H1 (cell line): ENCODE measurements around the gene INPP4A.

Source experiments
- CREB1 ChIP-seq: IDR thresholded peaks from 2 replicates; pipeline ENCODE4 v1.6.1; 2012; ENCODE audit warnings: inconsistent platforms
- EP300 ChIP-seq, 2 experiments: IDR thresholded peaks; 1 replicate in 1 of 2; 2 replicates in 1 of 2; pipeline ENCODE4 v1.6.1; 2011 to 2012; ENCODE audit warnings: low read depth in 2 of 2, low read length in 2 of 2, mild to moderate bottlenecking in 2 of 2, borderline replicate concordance in 1 of 2, inconsistent platforms in 1 of 2, moderate library complexity in 1 of 2
- HDAC6 ChIP-seq: IDR thresholded peaks from one replicate; pipeline ENCODE4 v1.7.1; 2012; ENCODE audit warnings: low read depth, mild to moderate bottlenecking, inconsistent platforms, low read length, moderate library complexity
- MAFK ChIP-seq: IDR thresholded peaks from 2 replicates; pipeline ENCODE4 v1.6.1; 2012; ENCODE audit warnings: low read depth, mild to moderate bottlenecking, improper control_type of control experiment, low read length
- POLR2A ChIP-seq, 2 experiments: IDR thresholded peaks; 1 replicate in 1 of 2; 2 replicates in 1 of 2; pipeline ENCODE4 v1.6.1; 2011; ENCODE audit warnings: low read depth in 2 of 2, low read length in 2 of 2, mild to moderate bottlenecking in 2 of 2; ENCODE audit errors: control extremely low read depth in 1 of 2
- POLR2AphosphoS5 ChIP-seq: IDR thresholded peaks from 2 replicates; pipeline ENCODE4 v1.6.1; 2011; ENCODE audit warnings: low read depth, low read length
- RAD21 ChIP-seq, 2 experiments: IDR thresholded peaks in 1 of 2; conservative IDR thresholded peaks in 1 of 2; 2 replicates each; pipeline ENCODE4 v1.6.1; 2011; ENCODE audit warnings: low read depth in 2 of 2, low read length in 2 of 2, improper control_type of control experiment in 1 of 2, inconsistent platforms in 1 of 2, mild to moderate bottlenecking in 1 of 2, moderate library complexity in 1 of 2
- SRF ChIP-seq: IDR thresholded peaks from 2 replicates; pipeline ENCODE4 v1.6.1; 2011; ENCODE audit warnings: mild to moderate bottlenecking, low read depth, low read length, moderate library complexity
- ZNF274 ChIP-seq: IDR thresholded peaks from 2 replicates; pipeline ENCODE4 v1.7.0; 2012; ENCODE audit warnings: low read length, borderline replicate concordance; ENCODE audit errors: extremely low read depth
- TF ChIP-seq, protein P1 (sequence below), 3 experiments: IDR thresholded peaks; 1 replicate in 2 of 3; 2 replicates in 1 of 3; pipeline versions ENCODE4 v1.5.1 to v1.6.1; 2011; ENCODE audit warnings: low read length in 3 of 3, mild to moderate bottlenecking in 3 of 3, inconsistent platforms in 2 of 3, low read depth in 1 of 3, moderate library complexity in 1 of 3; ENCODE audit not compliant: insufficient read depth in 1 of 3; ENCODE audit errors: control extremely low read depth in 1 of 3
- TF ChIP-seq, protein P2 (sequence below): IDR thresholded peaks from 2 replicates; pipeline ENCODE4 v1.6.1; 2012; ENCODE audit warnings: low read length, inconsistent platforms

DNA sequence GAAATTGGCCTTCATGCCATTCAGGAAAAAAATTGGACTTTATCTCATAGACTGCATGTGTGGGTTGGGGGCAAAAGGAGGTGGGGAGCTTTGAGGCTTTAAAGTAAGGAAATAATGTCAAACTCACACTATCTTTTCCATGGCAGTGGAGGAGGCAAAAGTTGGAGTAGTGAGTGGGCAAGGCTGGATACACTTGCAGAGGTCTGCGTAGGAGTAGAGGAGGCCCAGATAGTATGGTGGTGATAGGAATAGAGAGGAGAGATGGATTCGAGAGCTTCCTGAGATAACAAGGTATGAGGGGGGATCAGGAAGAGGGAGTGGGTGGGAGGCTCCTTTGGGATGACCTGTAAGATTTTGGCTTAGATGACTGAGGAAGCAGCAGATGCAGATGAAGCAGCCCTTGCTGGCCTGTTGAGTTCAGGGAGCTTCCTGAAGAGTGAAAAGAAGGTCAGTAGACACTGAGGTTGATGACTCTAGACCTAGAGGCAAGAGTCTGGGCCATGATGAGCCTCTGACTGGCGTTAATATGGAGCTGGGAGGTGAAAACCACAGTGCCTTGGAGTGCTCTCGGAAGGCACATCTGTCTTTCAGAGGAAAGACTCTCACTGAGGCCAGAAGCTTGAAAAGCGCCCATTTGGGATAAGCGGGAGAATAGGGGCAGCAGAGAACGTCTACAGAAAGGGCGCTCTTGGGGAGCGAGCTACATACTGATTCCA is 169.5 kb downstream of the INPP4A start:
- TF ChIP-seq RAD21 (IDR thresholded peaks at IDR 0.05 in 1 of 2, conservative IDR thresholded peaks at IDR 0.05 in 1 of 2; ENCODE audit: low read depth in 2 of 2, low read length in 2 of 2), result no peak
- TF ChIP-seq, protein P1, sequence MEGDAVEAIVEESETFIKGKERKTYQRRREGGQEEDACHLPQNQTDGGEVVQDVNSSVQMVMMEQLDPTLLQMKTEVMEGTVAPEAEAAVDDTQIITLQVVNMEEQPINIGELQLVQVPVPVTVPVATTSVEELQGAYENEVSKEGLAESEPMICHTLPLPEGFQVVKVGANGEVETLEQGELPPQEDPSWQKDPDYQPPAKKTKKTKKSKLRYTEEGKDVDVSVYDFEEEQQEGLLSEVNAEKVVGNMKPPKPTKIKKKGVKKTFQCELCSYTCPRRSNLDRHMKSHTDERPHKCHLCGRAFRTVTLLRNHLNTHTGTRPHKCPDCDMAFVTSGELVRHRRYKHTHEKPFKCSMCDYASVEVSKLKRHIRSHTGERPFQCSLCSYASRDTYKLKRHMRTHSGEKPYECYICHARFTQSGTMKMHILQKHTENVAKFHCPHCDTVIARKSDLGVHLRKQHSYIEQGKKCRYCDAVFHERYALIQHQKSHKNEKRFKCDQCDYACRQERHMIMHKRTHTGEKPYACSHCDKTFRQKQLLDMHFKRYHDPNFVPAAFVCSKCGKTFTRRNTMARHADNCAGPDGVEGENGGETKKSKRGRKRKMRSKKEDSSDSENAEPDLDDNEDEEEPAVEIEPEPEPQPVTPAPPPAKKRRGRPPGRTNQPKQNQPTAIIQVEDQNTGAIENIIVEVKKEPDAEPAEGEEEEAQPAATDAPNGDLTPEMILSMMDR (IDR thresholded peaks at IDR 0.05; ENCODE audit: control extremely low read depth in 1 of 3, insufficient read depth in 1 of 3, low read depth in 1 of 3, low read length in 3 of 3), result no peak
- no peak for TF ChIP-seq ZNF274
- TF ChIP-seq POLR2AphosphoS5, result no peak
- TF ChIP-seq, protein P2, sequence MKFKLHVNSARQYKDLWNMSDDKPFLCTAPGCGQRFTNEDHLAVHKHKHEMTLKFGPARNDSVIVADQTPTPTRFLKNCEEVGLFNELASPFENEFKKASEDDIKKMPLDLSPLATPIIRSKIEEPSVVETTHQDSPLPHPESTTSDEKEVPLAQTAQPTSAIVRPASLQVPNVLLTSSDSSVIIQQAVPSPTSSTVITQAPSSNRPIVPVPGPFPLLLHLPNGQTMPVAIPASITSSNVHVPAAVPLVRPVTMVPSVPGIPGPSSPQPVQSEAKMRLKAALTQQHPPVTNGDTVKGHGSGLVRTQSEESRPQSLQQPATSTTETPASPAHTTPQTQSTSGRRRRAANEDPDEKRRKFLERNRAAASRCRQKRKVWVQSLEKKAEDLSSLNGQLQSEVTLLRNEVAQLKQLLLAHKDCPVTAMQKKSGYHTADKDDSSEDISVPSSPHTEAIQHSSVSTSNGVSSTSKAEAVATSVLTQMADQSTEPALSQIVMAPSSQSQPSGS, result no peak
- no peak for TF ChIP-seq HDAC6
- no peak for TF ChIP-seq POLR2A (IDR thresholded peaks at IDR 0.05; ENCODE audit: control extremely low read depth in 1 of 2, low read depth in 2 of 2, low read length in 2 of 2)
- TF ChIP-seq MAFK, result no peak
- no peak for TF ChIP-seq SRF
- no peak for TF ChIP-seq CREB1
- TF ChIP-seq EP300 (IDR thresholded peaks at IDR 0.05; ENCODE audit: borderline replicate concordance in 1 of 2, low read depth in 2 of 2, low read length in 2 of 2), result no peak
